GM21423 (cell line): ENCODE measurements around the gene ALG13.
"Not testable (repeated sequence)": the region's sequence is repeated elsewhere in the genome, so short reads cannot be mapped to it uniquely, and the experiment has no call there.

Experiments
- ATAC-seq: cut with Tn5 transposase; IDR thresholded peaks from one replicate; pipeline ENCODE4 v1.9.1; 2021; ENCODE audit warnings: mild to moderate bottlenecking, moderate library complexity; ENCODE audit not compliant: unreplicated experiment

Gene ALG13

GRCh38 chrX:111756486-111756885 lies 75.5 kb downstream of the ALG13 start:
- no peak for ATAC-seq

- ATAC-seq = no peak
These were observed 78.7 kb downstream of the ALG13 start for GRCh38 chrX:111759686-111760085.

- ATAC-seq = no peak
These were observed 80.7 kb downstream of the ALG13 start for GRCh38 chrX:111761578-111762135.

GRCh38 chrX:111778591-111778990 lies 97.6 kb downstream of the ALG13 start:
- ATAC-seq = no peak

GRCh38 chrX:111779582-111779981 lies 98.6 kb downstream of the ALG13 start:
- ATAC-seq = no peak

DNA sequence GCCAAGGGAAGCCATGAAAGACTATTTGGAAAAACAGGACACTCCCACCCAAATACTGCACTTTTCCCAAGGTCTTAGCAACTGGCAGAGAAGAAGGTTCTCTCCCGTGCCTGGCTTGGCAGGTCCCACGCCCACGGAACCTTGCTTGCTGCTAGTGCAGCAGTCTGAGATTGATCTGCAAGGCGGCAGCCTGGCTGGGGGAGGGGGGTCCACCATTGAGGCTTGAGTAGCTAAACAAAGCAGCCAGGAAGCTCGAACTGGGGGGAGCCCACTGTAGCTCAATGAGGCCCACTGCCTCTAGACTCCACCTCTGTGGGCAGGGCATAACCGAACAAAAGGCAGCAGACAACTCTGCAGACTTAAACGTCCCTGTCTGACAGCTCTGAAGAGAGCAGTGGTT lies 103.7 kb downstream of the ALG13 start:
- no peak for ATAC-seq

GRCh38 chrX:111790054-111790453 lies 109.1 kb downstream of the ALG13 start:
- ATAC-seq = not testable (repeated sequence)
